Uterus (tissue), 4 donors: ENCODE data around the gene UBN1. TPM values are rescaled to one million over a fixed set of nuclear protein-coding genes. Genes with fewer than 3 reads are reported as not detected.

Experiments used
- DNase-seq, 2 donors: peaks; one replicate each; pipeline ENCODE4 v3.0.0-alpha.2; 2019 to 2020
- H3K27ac ChIP-seq, 2 donors: fragments of 200-600 bp; sonication (generic); 1 replicate in 1 of 2; 2 replicates in 1 of 2; pipeline ENCODE4 v1.5.1; 2016 to 2018
- H3K27me3 ChIP-seq, 2 donors: fragments of 200-600 bp; sonication (generic); one replicate each; pipeline ENCODE4 v1.5.1; 2018 to 2019; ENCODE audit warnings: control low read depth in 1 of 2
- H3K36me3 ChIP-seq, 2 donors: fragments of 200-600 bp; sonication (generic); one replicate each; pipeline ENCODE4 v1.5.1; 2019; ENCODE audit warnings: control low read depth in 1 of 2
- H3K4me1 ChIP-seq, 2 donors: fragments of 200-600 bp; sonication (generic); one replicate each; pipeline ENCODE4 v1.5.1; 2018 to 2019; ENCODE audit warnings: control low read depth in 1 of 2
- H3K4me3 ChIP-seq, 2 donors: fragments of 200-600 bp; sonication (generic); 1 replicate in 1 of 2; 2 replicates in 1 of 2; pipeline ENCODE4 v1.5.1; 2018 to 2019; ENCODE audit warnings: mild to moderate bottlenecking in 1 of 2
- H3K9me3 ChIP-seq, 2 donors: fragments of 200-600 bp; sonication (generic); one replicate each; pipeline ENCODE4 v1.5.1; 2019; ENCODE audit warnings: control low read depth in 1 of 2
- POLR2A ChIP-seq, 2 donors: fragments of 450-650 bp; IDR thresholded peaks; one replicate each; pipeline ENCODE4 v1.6.1; 2016; ENCODE audit warnings: antibody characterized with exemption in 2 of 2, mild to moderate bottlenecking in 1 of 2, moderate library complexity in 1 of 2
- intact Hi-C: fragments of 100-400 bp; cut with DNase I; formaldehyde crosslinking; loops from one replicate; pipeline ENCODE4 v1.15.1; 2023; ENCODE audit warnings: low total_unique reads
- total RNA-seq, 4 donors: library from RNA; depleted of rRNA in 3 of 4; stranded (reverse); fragments of >200 nt in 3 of 4; gene quantifications; one replicate each; pipeline versions ENCODE4 v1.1.0 to v1.2.4, GENCODE V29; 2014 to 2023
- TF ChIP-seq, protein P1 (sequence below), 4 experiments: fragments of 200-600 bp in 2 of 4; fragments of 450-650 bp in 2 of 4; sonication (generic) in 2 of 4; IDR thresholded peaks; one replicate each; pipeline ENCODE4 v1.5.1; 2016 to 2019; ENCODE audit warnings: antibody characterized with exemption in 4 of 4, mild to moderate bottlenecking in 2 of 4, moderate library complexity in 1 of 4
- donor health status: DM: yes; HTN: yes; CAD: no.

The UBN1 gene
- total RNA-seq, 4 donors from 2014 or later, result 4.9 to 56.2 (median 33.4) TPM

DNA sequence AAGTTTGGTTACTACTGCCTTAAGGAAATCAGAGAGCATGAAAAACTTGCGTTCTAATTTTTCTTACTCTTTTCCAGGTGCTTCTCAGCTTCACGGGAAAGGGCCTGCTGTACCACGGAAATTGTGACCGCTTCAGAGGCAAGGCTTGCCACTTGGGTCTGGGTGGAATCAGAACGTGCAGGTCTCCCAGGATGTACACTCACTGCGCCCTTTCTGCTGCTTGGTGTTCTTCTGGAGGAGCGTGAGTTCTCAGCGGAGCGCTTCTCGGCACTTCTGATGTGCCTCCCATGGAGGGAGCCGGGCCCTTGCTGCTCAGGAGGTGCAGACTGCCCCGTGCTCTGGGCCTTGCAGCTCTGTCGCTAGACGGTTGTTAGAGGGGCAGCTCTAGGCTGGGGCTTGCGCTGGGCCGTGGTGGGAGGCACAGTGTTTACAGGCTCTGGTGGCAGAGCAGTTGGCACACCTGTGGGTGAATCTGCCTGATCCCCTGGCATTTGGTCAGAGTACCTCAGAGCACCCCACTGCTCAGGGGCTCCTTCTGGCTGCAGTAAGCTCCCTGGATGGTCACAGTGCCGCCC, 32.8 kb downstream of the UBN1 start:
- no peaks in the 10 kb centered on the region for H3K36me3 ChIP-seq
- no peak overlapping the region for H3K27ac ChIP-seq
- no peaks in the 10 kb centered on the region for H3K4me1 ChIP-seq
- H3K4me3 ChIP-seq, result no peak overlapping the region
- intact Hi-C loops, result no loop called here
- TF ChIP-seq POLR2A (IDR thresholded peaks at IDR 0.05), result no peak
- TF ChIP-seq, protein P1, sequence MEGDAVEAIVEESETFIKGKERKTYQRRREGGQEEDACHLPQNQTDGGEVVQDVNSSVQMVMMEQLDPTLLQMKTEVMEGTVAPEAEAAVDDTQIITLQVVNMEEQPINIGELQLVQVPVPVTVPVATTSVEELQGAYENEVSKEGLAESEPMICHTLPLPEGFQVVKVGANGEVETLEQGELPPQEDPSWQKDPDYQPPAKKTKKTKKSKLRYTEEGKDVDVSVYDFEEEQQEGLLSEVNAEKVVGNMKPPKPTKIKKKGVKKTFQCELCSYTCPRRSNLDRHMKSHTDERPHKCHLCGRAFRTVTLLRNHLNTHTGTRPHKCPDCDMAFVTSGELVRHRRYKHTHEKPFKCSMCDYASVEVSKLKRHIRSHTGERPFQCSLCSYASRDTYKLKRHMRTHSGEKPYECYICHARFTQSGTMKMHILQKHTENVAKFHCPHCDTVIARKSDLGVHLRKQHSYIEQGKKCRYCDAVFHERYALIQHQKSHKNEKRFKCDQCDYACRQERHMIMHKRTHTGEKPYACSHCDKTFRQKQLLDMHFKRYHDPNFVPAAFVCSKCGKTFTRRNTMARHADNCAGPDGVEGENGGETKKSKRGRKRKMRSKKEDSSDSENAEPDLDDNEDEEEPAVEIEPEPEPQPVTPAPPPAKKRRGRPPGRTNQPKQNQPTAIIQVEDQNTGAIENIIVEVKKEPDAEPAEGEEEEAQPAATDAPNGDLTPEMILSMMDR (IDR thresholded peaks at IDR 0.05), result no peak
- no peaks in the 10 kb centered on the region for H3K9me3 ChIP-seq
- DNase-seq, result no peak
- no peaks in the 10 kb centered on the region for H3K27me3 ChIP-seq

DNA sequence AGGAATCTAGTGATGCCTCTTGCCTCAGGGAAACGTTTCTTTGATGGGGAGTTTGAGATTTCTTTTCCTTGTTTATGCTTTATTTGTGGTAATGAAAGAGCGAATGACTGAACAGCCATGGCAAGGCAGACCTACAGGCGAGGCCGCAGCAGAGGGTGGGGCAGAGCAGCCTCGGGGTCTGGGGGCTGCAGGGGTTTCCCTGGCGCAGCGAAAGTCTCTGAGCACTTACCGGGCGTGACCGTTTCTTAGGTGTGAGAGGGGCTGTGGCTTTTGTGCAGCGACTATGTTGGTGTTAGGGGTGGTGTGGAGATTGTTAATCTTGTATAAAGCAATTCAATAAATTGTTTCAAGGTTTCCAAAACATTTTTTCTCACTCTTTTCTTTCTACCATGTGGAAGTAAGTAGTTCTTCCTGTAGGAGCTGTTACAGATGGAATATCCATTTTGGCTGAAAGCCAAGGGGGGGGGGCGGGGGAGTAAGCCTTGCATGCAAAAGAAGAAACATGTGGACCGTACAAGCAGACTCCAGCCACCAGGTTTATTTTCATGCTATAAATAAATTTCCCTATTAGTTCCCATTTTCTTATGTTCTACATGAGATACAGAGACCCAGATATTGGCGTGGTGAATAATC, 34.8 kb downstream of the UBN1 start:
- no peak for TF ChIP-seq POLR2A (IDR thresholded peaks at IDR 0.05)
- TF ChIP-seq, protein P1 (IDR thresholded peaks at IDR 0.05), result no peak
- intact Hi-C loops, result no loop called here
- Histone ChIP-seq H3K9me3 (no peaks in the 10 kb centered on the region), H3K4me3 (no peak overlapping the region), H3K27ac (no peak overlapping the region), H3K36me3 (no peaks in the 10 kb centered on the region), H3K27me3 (no peaks in the 10 kb centered on the region), H3K4me1 (no peaks in the 10 kb centered on the region)
- DNase-seq, result peak in 1 of 2 donors; percentile 38

DNA sequence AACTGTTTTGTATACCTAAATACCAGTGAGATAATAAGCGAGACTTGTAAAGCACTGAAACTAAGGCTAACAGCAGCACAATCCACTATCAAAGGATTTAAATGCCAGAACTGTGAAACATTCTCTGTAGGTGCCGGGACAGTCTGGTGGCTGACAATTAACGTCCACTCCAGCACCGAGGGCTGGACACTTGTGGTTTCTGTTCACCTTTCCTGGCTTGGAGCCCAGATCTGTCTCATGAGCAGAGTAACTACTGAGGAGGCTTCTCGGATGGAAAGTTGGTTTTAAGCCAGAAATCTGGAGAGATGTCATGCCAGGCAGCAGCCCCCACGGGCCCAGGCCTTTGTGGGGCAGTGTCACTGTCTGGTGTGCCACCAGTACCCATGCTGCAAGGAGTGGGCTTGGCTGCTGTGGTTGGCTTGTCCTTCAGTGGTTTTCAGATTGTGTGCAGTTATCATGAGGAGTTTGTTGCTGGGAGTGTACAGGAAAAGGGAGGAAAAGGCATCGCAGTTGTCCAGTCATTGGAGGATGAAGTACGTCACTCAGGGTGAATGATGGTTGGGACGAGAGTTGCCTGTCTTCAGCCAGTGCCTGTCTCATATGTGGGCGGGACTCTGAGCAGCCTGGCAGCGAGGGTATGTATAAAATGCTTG, 35.5 kb downstream of the UBN1 start:
- DNase-seq, result no peak
- intact Hi-C loops, result no loop called here
- Histone ChIP-seq H3K36me3 (no peaks in the 10 kb centered on the region), H3K4me3 (no peak overlapping the region), H3K9me3 (no peaks in the 10 kb centered on the region), H3K27me3 (no peaks in the 10 kb centered on the region), H3K27ac (peak overlapping the region in 1 of 2 donors; percentile 8), H3K4me1 (no peaks in the 10 kb centered on the region)
- TF ChIP-seq, protein P1 (IDR thresholded peaks at IDR 0.05), result no peak
- no peak for TF ChIP-seq POLR2A (IDR thresholded peaks at IDR 0.05)

DNA sequence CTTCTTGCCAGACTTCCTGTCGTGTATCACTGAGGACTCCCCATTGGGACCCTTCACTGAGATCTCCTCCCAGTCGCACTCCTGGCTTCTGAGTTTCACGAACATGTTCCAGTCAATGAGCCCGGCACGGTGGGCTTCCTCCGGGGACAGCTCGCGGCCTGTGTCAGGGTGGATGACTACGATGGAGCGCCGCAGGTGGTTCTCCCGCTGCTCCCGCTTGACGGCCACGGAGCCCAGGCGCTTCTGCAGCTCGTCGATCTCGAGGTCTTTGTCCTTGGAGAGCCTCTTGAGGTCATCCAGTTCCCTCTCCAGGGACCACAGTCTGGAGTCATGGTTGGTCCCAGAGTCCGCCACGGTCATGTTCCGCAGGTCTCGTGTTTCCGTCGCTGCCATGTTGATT, 36.2 kb downstream of the UBN1 start:
- Histone ChIP-seq H3K36me3 (no peaks in the 10 kb centered on the region), H3K9me3 (no peaks in the 10 kb centered on the region), H3K27ac (no peak overlapping the region), H3K4me1 (no peaks in the 10 kb centered on the region), H3K27me3 (no peaks in the 10 kb centered on the region), H3K4me3 (no peak overlapping the region)
- no peak for TF ChIP-seq POLR2A (IDR thresholded peaks at IDR 0.05)
- TF ChIP-seq, protein P1 (IDR thresholded peaks at IDR 0.05), result no peak
- intact Hi-C loops, result no loop called here
- no peak for DNase-seq

DNA sequence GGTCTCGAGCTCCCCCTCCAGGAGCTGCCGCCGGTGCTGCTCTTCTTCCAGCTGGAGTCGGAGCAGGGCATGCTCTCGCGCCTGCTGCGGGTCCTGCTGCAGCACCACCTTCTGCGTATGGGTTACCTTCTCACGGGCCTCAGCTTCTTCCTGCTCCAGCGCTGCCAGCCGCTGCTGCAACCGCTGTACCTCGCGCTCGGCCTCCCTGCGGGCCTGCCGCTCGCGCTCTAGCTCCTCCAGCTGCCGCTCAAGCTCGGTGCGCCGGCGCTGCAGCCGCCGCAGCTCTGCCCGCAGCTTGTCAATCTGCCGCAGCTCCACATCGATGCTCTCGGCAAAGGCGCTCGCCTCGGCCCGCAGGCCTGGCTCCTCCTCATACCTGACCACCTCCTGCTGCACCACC, 36.9 kb downstream of the UBN1 start:
- H3K36me3 ChIP-seq, result no peaks in the 10 kb centered on the region
- H3K4me3 ChIP-seq, result no peak overlapping the region
- H3K9me3 ChIP-seq, result no peaks in the 10 kb centered on the region
- no peak for DNase-seq
- H3K27ac ChIP-seq, result no peak overlapping the region
- H3K27me3 ChIP-seq, result no peaks in the 10 kb centered on the region
- intact Hi-C loops, result no loop called here
- TF ChIP-seq, protein P1 (IDR thresholded peaks at IDR 0.05), result no peak
- TF ChIP-seq POLR2A (IDR thresholded peaks at IDR 0.05), result no peak
- H3K4me1 ChIP-seq, result no peaks in the 10 kb centered on the region
